22Rv1 (cell line): ENCODE data around the gene PRKAA2.

Experiments used
- ZFX ChIP-seq: fragments of 450-650 bp; IDR thresholded peaks from 2 replicates; pipeline ENCODE4 v1.6.1; 2017; ENCODE audit warnings: antibody characterized with exemption, borderline replicate concordance
- TF ChIP-seq, protein P1 (sequence below): fragments of 450-650 bp; IDR thresholded peaks from 2 replicates; pipeline ENCODE4 v1.5.1; 2017; ENCODE audit warnings: mild to moderate bottlenecking

DNA sequence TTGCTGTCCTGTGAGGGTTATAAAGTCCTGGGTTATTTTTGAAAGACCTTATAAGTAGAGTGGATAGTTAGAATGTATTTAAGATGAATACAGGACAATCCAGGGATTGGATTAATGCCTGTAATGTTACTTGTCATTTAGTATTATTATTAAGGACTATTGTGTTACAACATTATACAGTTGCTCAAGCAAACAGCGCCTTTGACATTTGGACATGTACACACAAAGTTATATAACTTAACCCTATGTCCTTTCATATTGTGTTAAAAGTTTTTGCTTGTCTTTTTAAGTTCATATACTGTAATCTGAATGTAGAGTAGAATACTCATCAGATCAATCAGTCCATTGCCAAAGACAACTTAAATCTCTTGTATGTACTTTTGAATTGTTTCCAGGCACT, 2.0 kb downstream of the PRKAA2 start:
- TF ChIP-seq, protein P1, sequence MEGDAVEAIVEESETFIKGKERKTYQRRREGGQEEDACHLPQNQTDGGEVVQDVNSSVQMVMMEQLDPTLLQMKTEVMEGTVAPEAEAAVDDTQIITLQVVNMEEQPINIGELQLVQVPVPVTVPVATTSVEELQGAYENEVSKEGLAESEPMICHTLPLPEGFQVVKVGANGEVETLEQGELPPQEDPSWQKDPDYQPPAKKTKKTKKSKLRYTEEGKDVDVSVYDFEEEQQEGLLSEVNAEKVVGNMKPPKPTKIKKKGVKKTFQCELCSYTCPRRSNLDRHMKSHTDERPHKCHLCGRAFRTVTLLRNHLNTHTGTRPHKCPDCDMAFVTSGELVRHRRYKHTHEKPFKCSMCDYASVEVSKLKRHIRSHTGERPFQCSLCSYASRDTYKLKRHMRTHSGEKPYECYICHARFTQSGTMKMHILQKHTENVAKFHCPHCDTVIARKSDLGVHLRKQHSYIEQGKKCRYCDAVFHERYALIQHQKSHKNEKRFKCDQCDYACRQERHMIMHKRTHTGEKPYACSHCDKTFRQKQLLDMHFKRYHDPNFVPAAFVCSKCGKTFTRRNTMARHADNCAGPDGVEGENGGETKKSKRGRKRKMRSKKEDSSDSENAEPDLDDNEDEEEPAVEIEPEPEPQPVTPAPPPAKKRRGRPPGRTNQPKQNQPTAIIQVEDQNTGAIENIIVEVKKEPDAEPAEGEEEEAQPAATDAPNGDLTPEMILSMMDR, result no peak
- TF ChIP-seq ZFX, result no peak
